Measurements from ENCODE around the gene SPEN. TPM values are rescaled to one million over a fixed set of nuclear protein-coding genes. Genes with fewer than 3 reads are reported as not detected.

The SPEN gene
- total RNA-seq, 4 donors from 2014 or later: 51.8 to 94.9 (median 61.5) TPM

GRCh38 chr1:15985611-15986297 lies 138.2 kb downstream of the SPEN start:
- Histone ChIP-seq H3K9me3 (no peaks in the 10 kb centered on the region), H3K27me3 (no peaks in the 10 kb centered on the region), H3K36me3 (no peaks in the 10 kb centered on the region), H3K27ac (no peak overlapping the region), H3K4me3 (no peak overlapping the region), H3K4me1 (no peaks in the 10 kb centered on the region)
- peak in 1 of 3 donors; percentile 6 for DNase-seq
- TF ChIP-seq POLR2A (IDR thresholded peaks at IDR 0.05) (no peak), CTCF (IDR thresholded peaks at IDR 0.05) (no peak)

- H3K4me1 ChIP-seq: no peaks in the 10 kb centered on the region
- H3K9me3 ChIP-seq: no peaks in the 10 kb centered on the region
- H3K36me3 ChIP-seq: no peaks in the 10 kb centered on the region
- no peak overlapping the region for H3K4me3 ChIP-seq
- peak in 1 of 3 donors; percentile 40 for DNase-seq
- H3K27ac ChIP-seq: no peak overlapping the region
- no peaks in the 10 kb centered on the region for H3K27me3 ChIP-seq
- no peak for TF ChIP-seq CTCF (IDR thresholded peaks at IDR 0.05)
- no peak for TF ChIP-seq POLR2A (IDR thresholded peaks at IDR 0.05)
These were observed 141.6 kb downstream of the SPEN start for GRCh38 chr1:15988856-15989736.

GRCh38 chr1:15989776-15990175 lies 142.3 kb downstream of the SPEN start:
- Histone ChIP-seq H3K9me3 (no peaks in the 10 kb centered on the region), H3K27me3 (no peaks in the 10 kb centered on the region), H3K4me1 (no peaks in the 10 kb centered on the region), H3K4me3 (no peak overlapping the region), H3K36me3 (no peaks in the 10 kb centered on the region), H3K27ac (no peak overlapping the region)
- TF ChIP-seq POLR2A (IDR thresholded peaks at IDR 0.05) (no peak), CTCF (IDR thresholded peaks at IDR 0.05) (no peak)
- DNase-seq: peak in 1 of 3 donors; percentile 19

Small RNA genes within 50 kb of the gene (small RNA-seq; reads per million reads assigned to genes)
- gene AL034555.1 (0 reads per million in 2 donors), gene AL355994.1 (0 reads per million in 2 donors), gene AL355994.5 (0 reads per million in 2 donors)

Other genes starting within 250 kb of the SPEN start
- gene DDI2, start 230.2 kb upstream of the SPEN start, total RNA-seq: 10 to 100 TPM; 56.0 to 97.1 (median 68.5) TPM
- 10 to 100 TPM; 20.0 to 63.5 (median 37.7) TPM for gene PLEKHM2, start 163.4 kb upstream of the SPEN start, total RNA-seq
- 100 to 1,000 TPM in 1 of 4 donors, 10 to 100 TPM in 3; 32.2 to 127 (median 69.5) TPM for gene SLC25A34, start 111.4 kb upstream of the SPEN start, total RNA-seq
- 10 to 100 TPM in 3 of 4 donors, 1 to 10 TPM in 1; 2.5 to 42.4 (median 32.7) TPM for gene TMEM82, start 105.2 kb upstream of the SPEN start, total RNA-seq
- 100 to 1,000 TPM in 3 of 4 donors, 10 to 100 TPM in 1; 50.3 to 502 (median 337) TPM for gene FBLIM1, start 88.9 kb upstream of the SPEN start, total RNA-seq
- 1 to 10 TPM; 1.3 to 2.5 (median 1.6) TPM for gene UQCRHL, start 40.1 kb upstream of the SPEN start, total RNA-seq
- gene ZBTB17, start 128.4 kb downstream of the SPEN start, total RNA-seq: 100 to 1,000 TPM in 1 of 4 donors, 10 to 100 TPM in 3; 52.1 to 138 (median 56.6) TPM
- gene SRARP, start 156.5 kb downstream of the SPEN start, total RNA-seq: not detected
- 1 to 10 TPM in 3 of 4 donors, not detected in 1; 1.1 to 5.2 (median 1.1) TPM for gene HSPB7, start 170.3 kb downstream of the SPEN start, total RNA-seq
- under 1 TPM in 1 of 4 donors, not detected in 3; 0.47 TPM for gene CLCNKA, start 174.3 kb downstream of the SPEN start, total RNA-seq
- not detected for gene CLCNKB, start 196.1 kb downstream of the SPEN start, total RNA-seq
- gene FAM131C, start 225.9 kb downstream of the SPEN start, total RNA-seq: 1 to 10 TPM in 2 of 4 donors, under 1 TPM in 1, not detected in 1; 0.80 to 3.5 (median 2.3) TPM